HuH-7 (cell line): ENCODE data around the gene KRTAP8-1.
A peak's percentile ranks its signal among the peaks of the same experiment; 100 is the strongest.

Experiments
- DNase-seq: peaks from one replicate; pipeline ENCODE4 v3.0.0; 2011; ENCODE audit warnings: low spot score

The KRTAP8-1 gene, protein sequence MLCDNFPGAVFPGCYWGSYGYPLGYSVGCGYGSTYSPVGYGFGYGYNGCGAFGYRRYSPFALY

DNA sequence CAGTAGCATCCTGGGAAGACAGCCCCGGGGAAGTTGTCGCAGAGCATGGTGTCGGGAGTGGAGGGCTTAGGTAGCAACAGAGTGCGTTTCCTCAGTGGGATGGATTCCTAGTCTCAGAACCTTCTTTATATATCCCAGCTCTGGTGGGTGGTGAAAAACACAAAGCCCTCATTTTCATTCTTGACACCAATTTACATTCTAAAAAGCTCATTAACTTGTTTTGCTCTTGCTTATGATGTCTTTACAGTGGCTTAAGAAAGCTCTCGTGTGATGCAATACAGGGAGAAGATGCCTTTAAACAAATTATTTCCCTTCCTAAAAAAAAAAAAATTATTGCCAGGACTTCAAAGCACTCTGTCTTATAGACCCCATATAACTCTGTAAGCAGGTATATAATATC, at the start of gene KRTAP8-1:
TSS of gene KRTAP8-1 (minus strand) at position 101 of the 400 bp plus-strand sequence. CDS start at position 47, 54 bp downstream.
- DNase-seq = no peak

DNA sequence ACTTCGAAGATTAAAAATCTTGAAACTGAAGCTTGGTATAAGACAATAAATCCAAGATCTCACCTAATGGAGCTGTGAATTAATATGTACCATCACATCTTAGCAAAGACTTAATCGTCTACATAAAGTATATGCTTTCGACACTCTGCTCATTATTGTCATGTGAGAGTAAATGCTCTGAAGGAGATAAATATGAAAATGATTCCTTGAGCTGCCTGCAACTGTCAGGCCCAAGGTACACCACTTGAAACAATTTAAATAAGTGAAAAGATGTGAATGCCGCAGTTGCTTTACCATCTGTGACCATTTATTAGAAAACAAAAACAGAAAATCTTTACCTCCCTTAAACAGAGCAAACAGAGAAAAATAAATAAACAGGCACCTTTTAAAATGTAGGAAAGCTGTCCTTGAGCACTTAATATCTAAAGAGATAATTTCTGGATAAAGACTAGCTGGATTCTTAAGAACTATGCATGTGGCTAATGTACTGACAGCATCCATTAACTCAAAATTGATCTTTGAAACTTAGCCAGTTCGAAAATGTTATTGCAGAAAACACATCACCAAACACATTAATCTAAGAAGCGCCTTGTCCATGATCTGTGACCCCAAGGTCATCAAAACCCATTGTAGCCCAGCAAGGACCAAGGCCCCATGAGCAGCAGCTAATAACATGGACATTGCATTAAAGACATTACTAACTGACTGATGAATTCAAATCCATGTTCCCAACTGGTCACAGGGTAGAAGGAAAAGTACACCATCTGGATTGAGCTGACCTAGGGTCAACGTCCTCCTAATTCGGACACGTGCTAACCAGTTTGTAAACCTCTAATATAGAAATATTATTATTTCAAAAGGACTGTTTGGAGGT, 34.8 kb upstream of the KRTAP8-1 start:
- DNase-seq = no peak

DNA sequence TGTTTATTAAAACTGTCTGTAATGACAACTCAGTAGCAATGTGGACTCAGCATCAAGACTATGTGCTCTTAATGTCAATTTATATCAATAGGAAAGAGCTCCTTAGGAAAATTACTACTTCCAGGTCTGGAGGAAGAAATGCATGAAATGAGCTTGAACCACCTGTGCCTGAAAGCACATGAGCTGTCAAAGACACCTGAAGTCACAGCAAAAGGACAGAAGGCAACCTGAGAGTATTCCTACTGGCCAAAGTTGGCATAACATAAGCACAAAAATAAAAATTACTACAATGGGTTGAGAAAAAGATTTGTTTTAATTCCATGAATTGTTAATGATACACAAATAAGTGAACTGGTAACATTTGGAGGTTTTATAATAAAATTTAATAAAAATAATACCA, 29.9 kb upstream of the KRTAP8-1 start:
- no peak for DNase-seq

DNA sequence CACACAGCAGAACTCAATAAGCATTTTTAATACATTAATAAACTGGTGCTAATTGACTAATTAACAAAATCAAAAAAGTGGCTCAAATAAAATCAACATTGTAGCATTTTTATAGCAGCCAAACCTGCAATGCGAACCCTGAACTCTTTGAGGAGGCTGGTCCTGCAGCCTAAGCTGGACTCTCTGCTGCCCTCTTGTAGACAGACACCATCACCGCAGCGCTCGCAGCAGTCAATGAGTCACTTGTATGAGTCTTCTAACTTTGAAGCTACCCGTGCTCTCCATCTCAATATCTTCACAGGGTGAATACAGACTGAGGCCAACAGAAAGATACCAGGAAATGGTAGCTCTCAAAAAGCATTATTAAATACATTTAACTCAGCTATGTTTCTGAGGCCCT, 26.2 kb upstream of the KRTAP8-1 start:
- DNase-seq = peak; percentile 43

DNA sequence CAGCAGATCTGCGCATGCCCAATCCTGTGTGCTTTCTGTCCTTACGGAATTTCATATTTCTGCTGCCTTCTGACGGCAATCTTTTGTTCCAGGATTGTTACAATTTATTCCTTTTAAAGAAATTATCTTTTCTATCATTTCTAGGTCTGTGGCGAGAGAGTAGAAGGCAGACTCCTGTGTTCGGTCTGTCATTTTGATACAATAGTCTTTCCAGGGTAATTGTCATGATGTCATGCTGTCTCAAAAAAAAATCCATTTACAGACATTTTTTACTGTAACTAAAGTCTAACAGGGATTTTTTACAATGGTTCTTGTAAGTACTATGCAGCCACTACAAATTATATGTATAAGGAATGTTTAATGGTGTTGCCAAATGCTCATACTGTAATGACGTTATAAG, 25.5 kb upstream of the KRTAP8-1 start:
- no peak for DNase-seq

DNA sequence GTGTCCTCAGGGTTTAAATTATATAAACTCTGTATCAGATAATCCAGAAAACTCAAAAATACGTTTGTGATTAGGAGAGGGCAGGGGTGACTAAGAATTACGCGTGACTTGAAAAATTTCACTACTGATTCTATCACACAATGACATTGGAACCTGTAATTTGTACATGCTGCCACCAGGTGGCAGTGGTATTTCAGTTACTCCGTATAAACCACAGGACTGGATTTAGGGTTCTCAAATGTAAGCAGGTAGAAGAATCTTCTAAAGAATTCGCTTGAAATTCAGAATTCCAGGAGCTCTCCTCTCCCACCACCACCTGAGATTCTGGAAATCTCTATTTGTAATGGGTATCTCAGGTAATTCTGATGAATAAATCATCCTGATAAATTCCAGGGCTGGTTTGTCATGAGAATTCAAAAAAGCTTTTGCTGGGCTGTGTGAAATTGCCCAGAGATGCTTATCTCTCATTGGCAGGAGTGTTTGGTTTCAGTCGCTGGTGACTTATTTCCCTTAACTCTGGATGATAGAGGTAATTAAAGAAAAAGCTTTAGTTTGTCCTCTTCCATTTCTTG, 18.2 kb upstream of the KRTAP8-1 start:
- DNase-seq = no peak

DNA sequence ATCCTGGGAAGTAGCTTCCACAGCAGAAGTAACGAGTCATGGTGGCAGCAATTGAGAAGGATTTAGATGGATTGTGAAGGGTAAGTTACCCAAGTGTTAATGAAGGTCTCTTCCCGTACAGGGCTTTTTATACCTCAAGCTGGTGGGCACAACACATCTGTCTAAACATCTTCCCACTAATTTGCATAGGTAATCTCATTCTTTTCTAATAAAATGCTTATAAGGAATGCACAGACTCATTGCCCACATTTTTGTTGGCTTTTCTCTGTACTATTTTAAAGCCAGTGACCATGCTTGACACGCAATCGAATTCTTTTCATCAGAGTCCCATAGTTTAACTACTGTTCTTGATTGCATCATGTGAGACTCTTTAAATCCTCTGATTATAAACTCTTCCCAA, 16.6 kb upstream of the KRTAP8-1 start, which contains the start of gene KRTAP7-1:
TSS of gene KRTAP7-1 (minus strand) at position 101 of the 400 bp plus-strand sequence. CDS start at position 40, 61 bp downstream.
- no peak for DNase-seq

DNA sequence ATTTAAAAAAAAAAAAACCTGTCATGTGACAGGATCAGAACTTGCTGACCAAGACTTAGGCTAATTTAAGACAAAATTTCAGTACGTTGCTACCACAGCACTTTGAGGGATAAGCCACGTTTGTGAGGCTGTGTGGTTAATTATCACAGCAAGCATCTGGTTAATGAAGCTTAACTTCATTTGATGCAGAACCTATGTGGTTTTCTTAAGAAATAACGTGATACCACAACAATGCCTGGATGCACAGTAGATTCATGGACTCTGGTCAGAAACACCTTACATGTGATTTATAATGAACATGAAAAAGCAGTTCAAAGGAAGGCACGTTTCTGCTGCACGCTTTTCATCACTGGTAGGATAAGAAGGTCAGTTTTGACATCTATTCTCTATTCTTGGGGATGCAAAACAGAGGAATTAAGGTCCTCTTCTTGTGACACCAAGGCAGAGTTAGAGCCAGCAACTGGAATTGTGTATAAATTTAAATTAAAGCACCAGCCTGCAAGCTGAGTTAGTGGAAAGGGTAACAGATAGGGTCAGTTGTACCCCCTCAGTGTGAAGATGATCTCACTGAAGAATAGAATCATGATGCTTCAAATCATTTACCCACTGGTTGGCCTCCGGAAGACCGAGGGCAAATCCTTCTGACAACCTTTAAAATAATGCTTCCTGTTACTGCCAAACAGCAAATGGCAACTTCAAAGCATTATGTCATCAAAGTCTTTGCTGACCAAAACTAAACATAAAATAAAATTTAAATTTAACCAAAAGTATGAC, 6.0 kb upstream of the KRTAP8-1 start:
- DNase-seq = no peak

DNA sequence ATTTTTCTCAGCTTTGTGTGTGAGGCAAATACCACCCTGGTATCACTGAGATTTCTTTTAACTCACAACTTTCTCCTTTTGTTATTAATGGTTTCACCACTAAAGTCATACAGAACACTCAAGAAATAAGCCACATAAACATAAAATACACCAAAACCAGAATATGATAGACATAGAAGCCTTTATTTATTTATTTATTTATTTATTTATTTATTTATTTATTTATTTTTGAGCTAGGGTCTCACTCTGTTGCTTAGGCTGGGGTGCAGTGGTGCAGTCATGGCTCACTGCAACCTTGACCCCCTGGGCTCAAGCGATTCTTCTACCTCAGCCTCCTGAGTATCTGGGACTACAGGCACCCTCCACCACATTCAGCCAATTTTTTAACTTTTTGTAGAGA, 12.5 kb downstream of the KRTAP8-1 start:
- DNase-seq = no peak

DNA sequence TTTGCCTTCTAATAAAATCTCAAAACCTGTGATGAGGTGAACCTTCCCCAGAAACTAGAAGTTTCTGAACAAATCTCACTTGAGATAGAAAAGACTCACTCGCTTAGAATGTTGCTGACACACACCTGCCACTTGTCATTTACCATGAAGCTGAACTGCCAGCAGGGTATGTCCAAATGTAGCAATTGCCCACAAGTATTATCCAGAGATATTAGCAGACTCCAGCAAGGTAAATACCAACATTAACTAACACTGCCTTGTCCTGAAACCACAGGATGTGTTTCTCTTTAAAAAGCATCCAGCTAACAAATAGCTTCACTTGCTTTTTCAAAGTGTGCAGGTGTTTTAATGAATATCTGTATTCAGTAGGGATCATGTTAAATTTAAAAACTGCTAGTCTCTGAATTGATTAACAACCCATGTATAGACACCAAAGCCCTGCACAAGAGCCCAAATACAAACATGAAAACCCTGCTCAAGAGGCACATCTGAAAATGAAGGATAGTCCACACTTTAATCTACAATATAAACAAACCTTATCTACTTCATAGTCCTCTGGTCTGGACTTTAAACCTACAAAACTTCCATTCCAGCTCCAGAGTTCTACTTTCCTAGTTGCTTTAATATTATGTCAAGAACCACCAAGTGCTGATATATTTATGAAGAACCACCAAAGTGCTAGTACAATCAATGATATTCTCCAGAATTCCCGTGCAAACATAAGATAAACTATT, 19.3 kb downstream of the KRTAP8-1 start:
- DNase-seq = peak; percentile 49

DNA sequence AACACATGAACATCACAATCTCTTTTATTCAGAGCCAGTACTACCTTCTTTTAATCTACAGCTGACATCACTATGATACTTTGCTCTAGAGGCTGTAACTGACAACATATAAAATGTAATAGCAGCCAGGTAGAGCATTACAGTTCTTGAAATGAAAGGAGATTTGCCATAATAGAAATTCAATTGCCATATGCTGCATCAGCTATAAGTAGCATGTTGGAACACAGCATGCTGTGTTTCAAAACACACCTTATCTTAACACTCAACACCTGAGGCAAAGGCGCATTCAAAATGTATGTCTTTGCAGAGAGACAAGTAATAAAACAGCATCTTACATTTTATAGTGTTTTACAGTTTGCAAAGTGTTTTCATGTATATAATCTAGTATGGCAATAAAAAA, 33.8 kb downstream of the KRTAP8-1 start:
- DNase-seq = no peak

DNA sequence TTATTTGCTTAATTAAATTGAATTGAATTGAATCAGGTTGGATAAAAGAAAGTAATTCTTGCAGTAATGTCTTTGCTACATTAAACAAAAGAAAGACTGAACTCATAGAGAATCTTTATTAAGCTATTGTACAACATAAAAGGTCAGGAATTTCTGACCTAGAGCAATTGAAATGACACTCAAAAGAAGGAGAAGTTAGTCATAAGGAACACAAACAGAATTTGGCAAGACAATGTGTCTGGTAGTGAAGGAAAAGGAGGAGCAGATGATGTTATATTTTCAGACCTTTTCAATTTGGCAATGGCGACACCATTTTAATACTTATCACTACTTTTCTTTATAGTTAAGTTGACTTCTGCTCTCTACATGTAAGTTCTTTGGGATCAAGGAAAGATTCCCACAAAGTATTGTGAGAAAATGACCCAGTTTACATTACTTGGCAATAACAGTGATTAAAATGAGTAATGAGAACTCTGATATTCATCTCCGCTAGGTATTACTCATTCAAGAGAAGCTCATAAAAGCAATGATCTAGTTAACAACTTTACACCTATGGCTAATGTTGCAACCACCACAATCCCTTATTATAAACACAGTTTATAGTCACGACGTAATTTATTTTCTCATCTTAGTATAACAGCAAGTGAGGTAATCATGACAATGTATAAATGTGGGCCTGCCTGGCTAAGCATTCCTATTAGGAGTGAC, 43.2 kb downstream of the KRTAP8-1 start:
- no peak for DNase-seq
